OCI-LY7 (cell line): ENCODE measurements around the gene FAAP20. TPM values are rescaled to one million over a fixed set of nuclear protein-coding genes. Genes with fewer than 3 reads are reported as not detected.

ENCODE experiments used
- BruUV-seq: library from RNA; stranded (reverse); fragments of 400-500 nt; replicated peaks from 2 replicates; lab custom pipeline; 2021; lab: Mats Ljungman, UMichigan
- CTCF ChIA-PET: fragments of 300-600 bp; sonication (Branson Sonifier 250); formaldehyde crosslinking; loops from one replicate; lab custom pipeline; 2022; ENCODE audit warnings: antibody characterized with exemption; ENCODE audit not compliant: unreplicated experiment; lab: Charles Lee
- POLR2A ChIA-PET: fragments of 300-600 bp; sonication (Branson Sonifier 250); formaldehyde crosslinking; loops from one replicate; lab custom pipeline; 2022; ENCODE audit warnings: antibody characterized with exemption; lab: Charles Lee
- DNase-seq: peaks from one replicate; pipeline ENCODE4 v3.0.0-alpha.2; 2015; ENCODE audit warnings: low spot score
- H2AFZ ChIP-seq: fragments of 200-600 bp; sonication (generic), shearing (Covaris generic); 2 replicates; pipeline ENCODE4 v1.6.1; 2014; ENCODE audit warnings: mild to moderate bottlenecking, antibody characterized with exemption, low read length, moderate library complexity
- H3K27ac ChIP-seq: fragments of 200-600 bp; sonication (generic); 2 replicates; pipeline ENCODE4 v1.5.1; 2014; ENCODE audit warnings: mixed run types, low read depth, mild to moderate bottlenecking, moderate library complexity, low read length, inconsistent platforms; ENCODE audit not compliant: poor library complexity, severe bottlenecking
- H3K36me3 ChIP-seq: fragments of 200-600 bp; sonication (generic); 2 replicates; pipeline ENCODE4 v1.6.1; 2014; ENCODE audit warnings: mild to moderate bottlenecking, antibody characterized with exemption, low read length, moderate library complexity, mixed read lengths; ENCODE audit not compliant: insufficient read depth
- H3K4me1 ChIP-seq: fragments of 200-600 bp; sonication (generic); 2 replicates; pipeline ENCODE4 v1.5.1; 2014; ENCODE audit warnings: mild to moderate bottlenecking, low read length; ENCODE audit not compliant: insufficient read depth, poor library complexity, severe bottlenecking
- H3K4me2 ChIP-seq: fragments of 200-600 bp; sonication (generic); 2 replicates; pipeline ENCODE4 v1.6.1; 2014; ENCODE audit warnings: mild to moderate bottlenecking, low read length
- H3K4me3 ChIP-seq: fragments of 200-600 bp; sonication (generic); 2 replicates; pipeline ENCODE4 v1.5.1; 2014; ENCODE audit warnings: mild to moderate bottlenecking, low read depth, low read length; ENCODE audit not compliant: poor library complexity, severe bottlenecking
- H3K79me2 ChIP-seq: fragments of 200-600 bp; sonication (generic); 2 replicates; pipeline ENCODE4 v1.6.1; 2016; ENCODE audit warnings: low read depth, mild to moderate bottlenecking, low read length, moderate library complexity, mixed read lengths; ENCODE audit not compliant: insufficient read depth
- H3K9me2 ChIP-seq: fragments of 200-600 bp; sonication (generic); 2 replicates; pipeline ENCODE4 v1.6.1; 2016; ENCODE audit warnings: mild to moderate bottlenecking, low read length, mixed read lengths; ENCODE audit not compliant: insufficient read depth
- H3K9me3 ChIP-seq: fragments of 200-600 bp; sonication (generic); 2 replicates; pipeline ENCODE4 v1.6.1; 2014; ENCODE audit warnings: mild to moderate bottlenecking, mixed run types, low read length, mixed read lengths
- H4K20me1 ChIP-seq: fragments of 200-600 bp; sonication (generic); 2 replicates; pipeline ENCODE4 v1.6.1; 2014; ENCODE audit warnings: mild to moderate bottlenecking, antibody characterized with exemption, low read length, moderate library complexity, mixed read lengths; ENCODE audit not compliant: insufficient read depth
- CTCF ChIP-seq: fragments of 200-600 bp; sonication (generic); conservative IDR thresholded peaks from 2 replicates; pipeline ENCODE4 v1.5.1; 2014; ENCODE audit warnings: mild to moderate bottlenecking, antibody characterized with exemption, low read length, moderate library complexity, mixed read lengths
- EZH2phosphoT487 ChIP-seq: fragments of 200-600 bp; sonication (generic); IDR thresholded peaks from 2 replicates; pipeline ENCODE4 v1.6.1; 2018; ENCODE audit warnings: low read depth, borderline replicate concordance, mild to moderate bottlenecking, mixed run types, antibody characterized with exemption, low read length, moderate library complexity, mixed read lengths
- intact Hi-C: fragments of 100-400 bp; cut with micrococcal nuclease; formaldehyde crosslinking; loops from one replicate; pipeline ENCODE4 v1.10.0; 2022; ENCODE audit not compliant: unreplicated experiment
- total RNA-seq, 2 experiments: library from RNA; depleted of rRNA in 1 of 2; stranded (reverse); fragments of >200 nt in 1 of 2; shearing (Covaris generic) in 1 of 2; gene quantifications; 2 replicates each; pipeline ENCODE4 v1.2.3, GENCODE V29; 2014 to 2022

Gene FAAP20
- total RNA-seq, 2 experiments from 2014 or later, result 47.4 to 55.7 TPM

GRCh38 chr1:2235300-2235998 is 40.9 kb upstream of the FAAP20 start:
- peaks cover 25% of the 10 kb centered on the region for H3K4me1 ChIP-seq
- no TSS peak for BruUV-seq
- H3K4me2 ChIP-seq, result no peak overlapping the region
- intact Hi-C loops, result no loop called here
- no peak overlapping the region for H3K4me3 ChIP-seq
- DNase-seq, result no peak
- no peaks in the 10 kb centered on the region for H3K36me3 ChIP-seq
- POLR2A ChIA-PET, result interaction anchor here (0.7 kb wide), 1 partner anchor 461 kb away, joined by 3 read pairs; no protein-coding TSS in a partner anchor
- no peak overlapping the region for H3K27ac ChIP-seq
- CTCF ChIA-PET, result no interaction called here
- H3K9me2 ChIP-seq, result no peaks in the 10 kb centered on the region
- H4K20me1 ChIP-seq, result peaks cover 6% of the 10 kb centered on the region
- TF ChIP-seq EZH2phosphoT487, result no peak
- TF ChIP-seq CTCF, result no peak
- H2AFZ ChIP-seq, result no peak overlapping the region
- H3K9me3 ChIP-seq, result no peaks in the 10 kb centered on the region
- no peaks in the 10 kb centered on the region for H3K79me2 ChIP-seq

DNA sequence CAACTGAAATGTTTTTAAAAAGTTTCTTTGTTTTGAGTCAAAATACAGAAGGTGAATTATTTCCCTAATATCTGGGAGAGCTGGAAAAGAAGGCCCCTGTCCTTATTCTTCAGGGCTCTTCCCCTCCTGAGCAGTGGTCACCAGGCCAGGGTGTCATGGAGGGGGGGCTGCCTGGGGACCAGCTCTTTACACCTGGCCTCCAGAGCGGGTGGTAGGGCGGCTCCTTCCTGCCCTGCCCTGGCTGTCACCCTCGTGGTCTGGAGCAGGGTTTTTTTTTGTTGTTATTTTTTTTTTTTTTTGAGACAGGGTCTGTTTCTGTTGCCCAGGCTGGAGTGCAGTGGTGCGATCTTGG is 40.2 kb upstream of the FAAP20 start:
- Histone ChIP-seq H3K36me3 (no peaks in the 10 kb centered on the region), H2AFZ (no peak overlapping the region), H3K4me1 (peaks cover 32% of the 10 kb centered on the region), H3K79me2 (no peaks in the 10 kb centered on the region), H3K27ac (no peak overlapping the region), H3K4me2 (no peak overlapping the region), H3K4me3 (no peak overlapping the region), H3K9me2 (no peaks in the 10 kb centered on the region), H3K9me3 (no peaks in the 10 kb centered on the region), H4K20me1 (peaks cover 6% of the 10 kb centered on the region)
- ChIA-PET POLR2A (interaction anchor here (0.7 kb wide), 1 partner anchor 461 kb away, joined by 3 read pairs; no protein-coding TSS in a partner anchor), CTCF (no interaction called here)
- no peak for DNase-seq
- intact Hi-C loops, result no loop called here
- BruUV-seq, result no TSS peak
- TF ChIP-seq CTCF (no peak), EZH2phosphoT487 (no peak)

GRCh38 chr1:2233997-2234761 is 39.6 kb upstream of the FAAP20 start:
- H3K79me2 ChIP-seq, result no peaks in the 10 kb centered on the region
- TF ChIP-seq EZH2phosphoT487 (no peak), CTCF (no peak)
- H3K9me2 ChIP-seq, result no peaks in the 10 kb centered on the region
- H4K20me1 ChIP-seq, result peaks cover 6% of the 10 kb centered on the region
- intact Hi-C loops, result no loop called here
- no peak overlapping the region for H3K4me3 ChIP-seq
- no peak overlapping the region for H3K4me2 ChIP-seq
- no peak overlapping the region for H3K27ac ChIP-seq
- ChIA-PET POLR2A (no interaction called here), CTCF (no interaction called here)
- no peak overlapping the region for H2AFZ ChIP-seq
- no peak for DNase-seq
- H3K4me1 ChIP-seq, result peaks cover 37% of the 10 kb centered on the region
- BruUV-seq, result no TSS peak
- no peaks in the 10 kb centered on the region for H3K36me3 ChIP-seq
- no peaks in the 10 kb centered on the region for H3K9me3 ChIP-seq
